Measurements from ENCODE around the gene HSFX1.
"Not testable (repeated sequence)": the region's sequence is repeated elsewhere in the genome, so short reads cannot be mapped to it uniquely, and the experiment has no call there.

DNA sequence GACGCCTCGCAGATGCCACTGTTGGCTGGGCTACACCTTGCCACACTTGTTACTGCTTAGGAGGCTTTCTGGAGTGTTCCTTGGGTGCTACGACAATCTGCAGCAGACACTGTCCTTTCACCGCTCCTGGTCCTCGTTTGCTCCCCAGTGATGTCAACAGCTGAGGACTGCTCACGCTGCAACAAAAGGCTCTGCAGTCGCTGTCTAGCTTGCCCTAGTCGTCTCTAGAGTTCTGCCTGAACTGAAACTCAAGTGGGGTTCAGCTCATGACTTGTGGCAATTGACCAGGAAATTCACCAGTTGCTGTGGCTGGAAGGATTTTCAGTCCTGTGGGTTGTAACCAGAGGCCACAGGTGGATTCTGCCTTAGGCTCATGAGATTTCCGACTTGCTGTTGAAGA is 842 bp upstream of the HSFX1 start:
- TF ChIP-seq, protein P1, sequence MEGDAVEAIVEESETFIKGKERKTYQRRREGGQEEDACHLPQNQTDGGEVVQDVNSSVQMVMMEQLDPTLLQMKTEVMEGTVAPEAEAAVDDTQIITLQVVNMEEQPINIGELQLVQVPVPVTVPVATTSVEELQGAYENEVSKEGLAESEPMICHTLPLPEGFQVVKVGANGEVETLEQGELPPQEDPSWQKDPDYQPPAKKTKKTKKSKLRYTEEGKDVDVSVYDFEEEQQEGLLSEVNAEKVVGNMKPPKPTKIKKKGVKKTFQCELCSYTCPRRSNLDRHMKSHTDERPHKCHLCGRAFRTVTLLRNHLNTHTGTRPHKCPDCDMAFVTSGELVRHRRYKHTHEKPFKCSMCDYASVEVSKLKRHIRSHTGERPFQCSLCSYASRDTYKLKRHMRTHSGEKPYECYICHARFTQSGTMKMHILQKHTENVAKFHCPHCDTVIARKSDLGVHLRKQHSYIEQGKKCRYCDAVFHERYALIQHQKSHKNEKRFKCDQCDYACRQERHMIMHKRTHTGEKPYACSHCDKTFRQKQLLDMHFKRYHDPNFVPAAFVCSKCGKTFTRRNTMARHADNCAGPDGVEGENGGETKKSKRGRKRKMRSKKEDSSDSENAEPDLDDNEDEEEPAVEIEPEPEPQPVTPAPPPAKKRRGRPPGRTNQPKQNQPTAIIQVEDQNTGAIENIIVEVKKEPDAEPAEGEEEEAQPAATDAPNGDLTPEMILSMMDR (IDR thresholded peaks at IDR 0.05; ENCODE audit: low read length): not testable (repeated sequence)
- TF ChIP-seq EZH2 (IDR thresholded peaks at IDR 0.05; ENCODE audit: borderline replicate concordance, low read length): not testable (repeated sequence)

Data from OCI-LY1 (cell line).